ENCODE data around the gene TRIM9.

- TF ChIP-seq CTCF (IDR thresholded peaks at IDR 0.05; ENCODE audit: extremely low read depth in 1 of 2, insufficient read depth in 1 of 2, low read depth in 1 of 2, low read length in 2 of 2) (no peak), POLR2AphosphoS5 (IDR thresholded peaks at IDR 0.05; ENCODE audit: insufficient read depth, low read depth, low read length) (no peak), JUN (IDR thresholded peaks at IDR 0.05; ENCODE audit: borderline replicate concordance, insufficient read depth, insufficient read length, low read depth) (no peak), MAX (IDR thresholded peaks at IDR 0.05; ENCODE audit: insufficient read depth, insufficient read length) (no peak), MYC (IDR thresholded peaks at IDR 0.05; ENCODE audit: low read depth, low read length) (no peak), EZH2 (IDR thresholded peaks at IDR 0.05; ENCODE audit: borderline replicate concordance, low read depth, low read length, severe bottlenecking) (no peak)
Measured at GRCh38 chr14:50984036-50984710, 110.7 kb downstream of the TRIM9 start.

Measured in endothelial cell of umbilical vein (primary cell).